PC-3 (cell line): ENCODE results near the gene PCP4L1. TPM values are rescaled to one million over a fixed set of nuclear protein-coding genes. Genes with fewer than 3 reads are reported as not detected.

ENCODE experiments used
- ATAC-seq: fragments of 200-7000 bp; cut with Tn5 transposase; 2 replicates; pipeline ENCODE4 v1.9.1; 2020; ENCODE audit warnings: mild to moderate bottlenecking, moderate library complexity
- Bru-seq: library from RNA; stranded (reverse); fragments of 400-500 nt; gene quantifications from one replicate; lab custom pipeline; 2021; lab: Mats Ljungman, UMichigan
- BruChase-seq, 2 experiments: library from RNA; stranded (reverse); fragments of 400-500 nt; gene quantifications; one replicate each; lab custom pipeline; 2021; lab: Mats Ljungman, UMichigan
- BruUV-seq: library from RNA; stranded (reverse); fragments of 400-500 nt; replicated peaks from 2 replicates; lab custom pipeline; 2021; lab: Mats Ljungman, UMichigan
- CTCF ChIA-PET: fragments of 300-600 bp; sonication (Branson Sonifier 250); formaldehyde crosslinking; loops from one replicate; lab custom pipeline; 2022; ENCODE audit warnings: antibody characterized with exemption; lab: Charles Lee
- POLR2A ChIA-PET: fragments of 300-600 bp; sonication (Branson Sonifier 250); formaldehyde crosslinking; loops from one replicate; lab custom pipeline; 2022; ENCODE audit warnings: antibody characterized with exemption; ENCODE audit not compliant: unreplicated experiment; lab: Charles Lee
- DNase-seq: peaks from one replicate; pipeline ENCODE4 v3.0.0-alpha.2; 2015
- H2AFZ ChIP-seq: fragments of 300-600 bp; sonication (generic); 2 replicates; pipeline ENCODE4 v1.6.0; 2016; ENCODE audit warnings: antibody characterized with exemption, low read length
- H3F3A ChIP-seq: fragments of 300-600 bp; sonication (generic); one replicate; pipeline ENCODE4 v1.6.0; 2017; ENCODE audit warnings: antibody characterized with exemption, low read length, control low read depth, mild to moderate bottlenecking; ENCODE audit not compliant: unreplicated experiment
- H3K27ac ChIP-seq: fragments of 300-600 bp; sonication (generic); 2 replicates; pipeline ENCODE4 v1.5.1; 2016; ENCODE audit warnings: mild to moderate bottlenecking, low read length
- H3K27me3 ChIP-seq: fragments of 300-600 bp; sonication (generic); 2 replicates; pipeline ENCODE4 v1.6.1; 2016; ENCODE audit warnings: low read length, mixed read lengths
- H3K36me3 ChIP-seq: fragments of 300-600 bp; sonication (generic); 2 replicates; pipeline ENCODE4 v1.6.1; 2016; ENCODE audit warnings: low read depth, mixed run types, low read length, mixed read lengths
- H3K4me1 ChIP-seq: fragments of 300-600 bp; sonication (generic); 2 replicates; pipeline ENCODE4 v1.5.1; 2016; ENCODE audit warnings: low read length; ENCODE audit not compliant: insufficient read depth
- H3K4me2 ChIP-seq: fragments of 300-600 bp; sonication (generic); 2 replicates; pipeline ENCODE4 v1.6.0; 2016; ENCODE audit warnings: low read length
- H3K4me3 ChIP-seq: fragments of 300-600 bp; sonication (generic); 2 replicates; pipeline ENCODE4 v1.5.1; 2016; ENCODE audit warnings: mild to moderate bottlenecking, low read length, mixed read lengths
- H3K79me2 ChIP-seq: fragments of 300-600 bp; sonication (generic); 2 replicates; pipeline ENCODE4 v1.6.1; 2017; ENCODE audit warnings: low read length, mixed read lengths
- H3K9ac ChIP-seq: fragments of 300-600 bp; sonication (generic); 2 replicates; pipeline ENCODE4 v1.6.0; 2016; ENCODE audit warnings: mild to moderate bottlenecking, low read length
- H3K9me2 ChIP-seq: fragments of 300-600 bp; sonication (generic); replicated peaks from 2 replicates; pipeline ENCODE4 v1.6.1; 2016; ENCODE audit warnings: mixed run types, low read length, mixed read lengths
- H3K9me3 ChIP-seq: fragments of 300-600 bp; sonication (generic); 2 replicates; pipeline ENCODE4 v1.6.1; 2016; ENCODE audit warnings: low read length, mixed read lengths
- H4K20me1 ChIP-seq: fragments of 300-600 bp; sonication (generic); 2 replicates; pipeline ENCODE4 v1.6.1; 2016; ENCODE audit warnings: low read length, mixed read lengths
- EZH2 ChIP-seq: fragments of 300-600 bp; sonication (generic); IDR thresholded peaks from one replicate; pipeline ENCODE4 v1.6.1; 2017; ENCODE audit warnings: antibody characterized with exemption, mild to moderate bottlenecking, low read length; ENCODE audit not compliant: unreplicated experiment
- EZH2phosphoT487 ChIP-seq: fragments of 300-600 bp; sonication (generic); IDR thresholded peaks from 2 replicates; pipeline ENCODE4 v1.6.1; 2018; ENCODE audit warnings: mild to moderate bottlenecking, antibody characterized with exemption, low read length, borderline replicate concordance
- intact Hi-C: fragments of 100-400 bp; cut with micrococcal nuclease; formaldehyde crosslinking; loops from 2 replicates; pipeline ENCODE4 v1.9.0; 2023
- long read RNA-seq: library from polyadenylated mRNA; unstranded; transcript quantifications from one replicate; pipeline ENCODE4 v2.0.0, GENCODE V29; 2021; ENCODE audit not compliant: unreplicated experiment
- total RNA-seq: library from RNA; depleted of rRNA; stranded (reverse); fragments of >200 nt; gene quantifications from 2 replicates; pipeline ENCODE4 v1.2.3, GENCODE V29; 2014; rRNA removed
- TF ChIP-seq, protein P1 (sequence below): fragments of 300-600 bp; sonication (generic); conservative IDR thresholded peaks from 2 replicates; pipeline ENCODE4 v1.5.1; 2017; ENCODE audit warnings: antibody characterized with exemption, low read depth, mild to moderate bottlenecking, low read length

Gene PCP4L1
- total RNA-seq (0.07 TPM in 1 of 2 replicates, not detected in the other), Bru-seq, nascent RNA (percentile 9 among the genes with signal in this experiment), BruChase-seq, experiment 1, labeled RNA remaining after a 6-hour chase (percentile 13 among the genes with signal in this experiment), BruChase-seq, experiment 2, labeled RNA remaining after a 2-hour chase (percentile 15 among the genes with signal in this experiment)
- long read RNA-seq: 0 reads

DNA sequence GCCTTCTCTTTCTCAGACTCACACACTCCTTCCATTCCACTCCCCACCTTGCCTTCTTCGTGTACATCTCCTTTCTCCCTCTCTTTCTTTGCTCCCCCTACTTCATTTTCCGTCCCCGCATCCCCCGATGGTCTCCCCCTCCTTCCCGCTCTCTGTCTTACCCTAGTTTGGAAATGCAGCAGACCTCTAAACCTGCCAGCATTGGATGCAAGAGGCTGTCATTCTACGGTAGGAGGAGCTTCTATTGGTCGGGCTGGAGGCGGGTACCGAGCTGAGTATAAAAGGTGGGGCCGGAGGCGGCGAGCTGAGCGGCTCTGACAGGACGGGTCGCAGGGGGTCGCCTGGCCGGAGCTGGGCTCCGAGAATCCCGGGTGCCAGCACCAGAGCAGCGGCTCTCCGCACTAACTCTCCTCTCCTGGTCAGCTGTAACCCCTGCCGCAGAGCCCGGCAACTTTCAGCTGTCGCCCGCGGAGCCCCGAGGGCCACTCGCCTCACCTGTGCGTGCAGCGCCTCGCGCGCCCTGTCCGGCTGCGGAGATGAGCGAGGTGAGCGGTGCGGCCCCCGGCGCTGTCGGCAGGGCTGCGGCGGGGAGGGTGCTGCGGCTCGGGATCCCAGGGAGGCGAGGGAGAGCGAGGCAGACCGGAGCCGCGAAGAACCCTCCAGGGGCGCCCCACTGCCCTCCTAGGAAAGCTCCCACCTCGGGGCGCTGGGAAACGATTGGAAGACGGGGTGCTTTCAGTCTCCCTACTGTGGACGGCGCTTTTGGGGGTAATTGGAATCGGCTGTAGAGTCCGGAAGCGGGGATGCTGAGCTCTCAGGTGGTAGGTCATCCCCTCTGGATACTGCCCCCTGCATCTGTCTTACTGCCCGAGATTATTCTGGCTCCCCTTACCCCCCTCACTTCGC is at the start of gene PCP4L1:
PCP4L1 (plus strand) TSS at position 307 of the 906 bp plus-strand sequence; CDS start at position 537, 230 bp downstream.
- ChIA-PET POLR2A (no interaction called here), CTCF (interaction anchor here (0.5 to 0.7 kb wide), 2 partner anchors 33 to 43 kb away, joined by 5 to 6 read pairs; partner anchors contain the start of gene TOMM40L)
- TF ChIP-seq EZH2 (no peak), EZH2phosphoT487 (no peak)
- TF ChIP-seq, protein P1, sequence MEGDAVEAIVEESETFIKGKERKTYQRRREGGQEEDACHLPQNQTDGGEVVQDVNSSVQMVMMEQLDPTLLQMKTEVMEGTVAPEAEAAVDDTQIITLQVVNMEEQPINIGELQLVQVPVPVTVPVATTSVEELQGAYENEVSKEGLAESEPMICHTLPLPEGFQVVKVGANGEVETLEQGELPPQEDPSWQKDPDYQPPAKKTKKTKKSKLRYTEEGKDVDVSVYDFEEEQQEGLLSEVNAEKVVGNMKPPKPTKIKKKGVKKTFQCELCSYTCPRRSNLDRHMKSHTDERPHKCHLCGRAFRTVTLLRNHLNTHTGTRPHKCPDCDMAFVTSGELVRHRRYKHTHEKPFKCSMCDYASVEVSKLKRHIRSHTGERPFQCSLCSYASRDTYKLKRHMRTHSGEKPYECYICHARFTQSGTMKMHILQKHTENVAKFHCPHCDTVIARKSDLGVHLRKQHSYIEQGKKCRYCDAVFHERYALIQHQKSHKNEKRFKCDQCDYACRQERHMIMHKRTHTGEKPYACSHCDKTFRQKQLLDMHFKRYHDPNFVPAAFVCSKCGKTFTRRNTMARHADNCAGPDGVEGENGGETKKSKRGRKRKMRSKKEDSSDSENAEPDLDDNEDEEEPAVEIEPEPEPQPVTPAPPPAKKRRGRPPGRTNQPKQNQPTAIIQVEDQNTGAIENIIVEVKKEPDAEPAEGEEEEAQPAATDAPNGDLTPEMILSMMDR: no peak
- Histone ChIP-seq H4K20me1 (no peaks in the 10 kb centered on the region), H2AFZ (peak within 1 kb of the TSS; percentile 80), H3K27ac (no peak within 1 kb of the TSS), H3K9ac (no peak within 1 kb of the TSS), H3K36me3 (no peaks in the 10 kb centered on the region), H3K4me3 (peak within 1 kb of the TSS; percentile 57), H3K4me2 (peak within 1 kb of the TSS; percentile 83), H3K9me2 (no peaks in the 10 kb centered on the region), H3K9me3 (peaks cover 6% of the 10 kb centered on the region; the same call in 1 of the 2 replicates), H3F3A (no peaks in the 10 kb centered on the region), H3K27me3 (peaks cover 27% of the 10 kb centered on the region), H3K79me2 (no peaks in the 10 kb centered on the region), H3K4me1 (no peaks in the 10 kb centered on the region)
- DNase-seq (peak; percentile 40), ATAC-seq (peak; percentile 82)
- BruUV-seq: no TSS peak
- intact Hi-C loops: no loop called here

DNA sequence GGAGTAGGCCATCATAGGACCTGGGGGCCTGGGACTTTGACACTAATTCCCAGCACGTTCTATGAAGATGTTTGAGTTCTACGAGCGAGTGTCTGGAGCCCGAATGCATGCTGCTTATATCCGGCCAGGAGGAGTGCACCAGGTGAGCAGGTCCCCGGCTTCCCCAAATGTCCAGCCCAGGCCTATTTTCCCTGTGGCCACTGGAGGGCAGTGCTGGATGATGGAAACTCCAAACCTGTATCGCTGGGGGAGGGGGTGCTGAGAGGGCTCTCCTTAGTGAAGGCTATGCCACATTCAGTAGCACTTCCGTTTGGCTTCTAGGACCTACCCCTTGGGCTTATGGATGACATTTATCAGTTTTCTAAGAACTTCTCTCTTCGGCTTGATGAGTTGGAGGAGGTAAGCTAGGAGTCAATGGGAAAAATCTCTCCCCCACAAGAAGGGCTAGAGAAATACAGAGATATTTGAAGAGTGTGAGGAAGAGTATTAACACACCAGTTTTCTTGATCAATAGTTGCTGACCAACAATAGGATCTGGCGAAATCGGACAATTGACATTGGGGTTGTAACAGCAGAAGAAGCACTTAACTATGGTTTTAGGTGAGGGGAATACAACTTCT is 48.6 kb upstream of the PCP4L1 start:
- ChIA-PET CTCF (no interaction called here), POLR2A (no interaction called here)
- Histone ChIP-seq H2AFZ (0 out of 2 replicates have a peak overlapping the region, but pooled peaks have one; percentile 20), H3K4me2 (no peak overlapping the region), H3K36me3 (peaks cover 68% of the 10 kb centered on the region), H3F3A (peaks cover 3% of the 10 kb centered on the region), H4K20me1 (no peaks in the 10 kb centered on the region), H3K4me1 (no peaks in the 10 kb centered on the region), H3K27me3 (no peaks in the 10 kb centered on the region), H3K9me3 (no peaks in the 10 kb centered on the region), H3K9me2 (no peaks in the 10 kb centered on the region), H3K4me3 (no peak overlapping the region), H3K9ac (no peak overlapping the region), H3K79me2 (peaks cover 4% of the 10 kb centered on the region; the same call in 1 of the 2 replicates), H3K27ac (no peak overlapping the region)
- ATAC-seq (peak; percentile 96), DNase-seq (peak; percentile 92)
- TSS peak; percentile 4 for BruUV-seq
- intact Hi-C loops: loop anchor here (1.0 to 5.0 kb wide), 2 partner anchors 15 to 162 kb away; no protein-coding TSS in a partner anchor
- TF ChIP-seq, protein P1: peak; percentile 98
- no peak for TF ChIP-seq EZH2
